Heart right ventricle (tissue), 16 donors: ENCODE results near the gene FASLG. TPM values are rescaled to one million over a fixed set of nuclear protein-coding genes. Genes with fewer than 3 reads are reported as not detected.

Experiments
- ATAC-seq, 8 donors: fragments of 200-7000 bp; cut with Tn5 transposase; one replicate each; pipeline ENCODE4 v1.9.1; 2020; ENCODE audit warnings: mild to moderate bottlenecking in 8 of 8, moderate library complexity in 8 of 8, moderate number of reproducible peaks in 1 of 8
- DNase-seq, 2 donors: peaks; one replicate each; pipeline ENCODE4 v3.0.0-alpha.2; 2020
- H3K27ac ChIP-seq, 10 donors: fragments of 200-600 bp; sonication (generic) in 2 of 10; one replicate each; pipeline versions ENCODE4 v1.5.0 to v1.8.0; 2020 to 2022; ENCODE audit warnings: mild to moderate bottlenecking in 3 of 10
- H3K27me3 ChIP-seq, 7 donors: fragments of 200-600 bp; one replicate each; pipeline ENCODE4 v1.8.0; 2021 to 2022; ENCODE audit warnings: mild to moderate bottlenecking in 2 of 7
- H3K36me3 ChIP-seq, 9 donors: fragments of 200-600 bp; sonication (generic) in 1 of 9; one replicate each; pipeline versions ENCODE4 v1.5.0 to v1.8.0; 2020 to 2022; ENCODE audit warnings: mild to moderate bottlenecking in 2 of 9
- H3K4me1 ChIP-seq, 9 donors: fragments of 200-600 bp; sonication (generic) in 1 of 9; one replicate each; pipeline versions ENCODE4 v1.5.0 to v1.8.0; 2020 to 2022; ENCODE audit warnings: mild to moderate bottlenecking in 4 of 9
- H3K4me3 ChIP-seq, 10 donors: fragments of 200-600 bp; sonication (generic) in 2 of 10; one replicate each; pipeline versions ENCODE4 v1.5.0 to v1.8.0; 2020 to 2022; ENCODE audit warnings: mild to moderate bottlenecking in 7 of 10, moderate library complexity in 2 of 10
- H3K9me3 ChIP-seq, 11 donors: fragments of 200-600 bp in 10 of 11; sonication (generic) in 2 of 11; one replicate each; pipeline versions ENCODE4 v1.5.0 to v1.8.0; 2013 to 2022; ENCODE audit warnings: mild to moderate bottlenecking in 2 of 11, control low read depth in 1 of 11, moderate library complexity in 1 of 11
- WGBS, 2 donors: extraction: QIAGEN DNeasy Blood & Tissue Kit; methylation state at CpG; one replicate each; pipeline ENCODE4 v1.1.7; 2013; ENCODE audit warnings: inconsistent platforms in 1 of 2; 5-methylcytosine and 5-hydroxymethylcytosine counted together
- intact Hi-C, 10 donors: fragments of 100-400 bp; cut with DNase I; formaldehyde crosslinking; loops; one replicate each; pipeline versions ENCODE4 v1.11.1 to v1.14.2; 2022
- polyA plus RNA-seq, 2 donors: library from polyadenylated mRNA; stranded (reverse); fragments of 200-250 nt; gene quantifications; one replicate each; pipeline ENCODE4 v1.2.3, GENCODE V29; 2013
- total RNA-seq, 10 donors: library from RNA; stranded (reverse); fragmentation: NEBNext Ultra II Directional in 3 of 10; extraction: Animal tissue kit (Norgen Biotek cat#: 25700) in 3 of 10; gene quantifications; one replicate each; pipeline versions ENCODE4 v1.2.1 to v1.2.4, GENCODE V29; 2021 to 2023
- TF ChIP-seq, protein P1 (sequence below), 9 donors: fragments of 200-600 bp; sonication (generic) in 2 of 9; IDR thresholded peaks; one replicate each; pipeline versions ENCODE4 v1.5.0 to v1.8.0; 2021 to 2022; ENCODE audit warnings: antibody characterized with exemption in 9 of 9, mild to moderate bottlenecking in 5 of 9, moderate library complexity in 1 of 9
- donor health status: Arrhythmogenic right ventricular cardiomyopathy.
- donor health status: ischemic (EF 13 %, LVEDD 7.1; RV severe dilation, severe dysfunction).
- donor health status: healthy with polysubstance abuse.
- donor health status: DM: no; HTN: yes; CAD: no.
- donor health status: DM: no; HTN: no; CAD: no.
- donor health status: ischemic (EF 25% LVEDD 6.9; RV normal size, moderate dysfunction).
- donor health status: ischemic (EF 25% LVEDD 5.7; RV mildly dilated, moderate dysfunction).
- donor health status: healthy.
- donor health status: DM: yes; HTN: yes; CAD: no.
- donor health status: Ischemic cardiomyopathy.
- donor health status: ischemic (EF 35%, LVEDD 5.7; RV mildly dilated, moderate dysfunction).
- donor health status: nonischemic (EF 11% LVEDD 7.7; RV severe dilation, severe dysfunction).
- donor health status: DM: yes; HTN: yes; CAD: no.
- donor health status: PGD.
- donor health status: ischemic (EF 29% LVEDD 5.4; RV normal size, mild dysfunction).
- donor health status: nonischemic (EF 23%, LVEDD 6.1; RV moderate dilation, normal function).

FASLG gene
- total and polyA plus RNA-seq, 12 donors: 0.03 to 1.7 (median 0.20) TPM; not detected in 8

DNA sequence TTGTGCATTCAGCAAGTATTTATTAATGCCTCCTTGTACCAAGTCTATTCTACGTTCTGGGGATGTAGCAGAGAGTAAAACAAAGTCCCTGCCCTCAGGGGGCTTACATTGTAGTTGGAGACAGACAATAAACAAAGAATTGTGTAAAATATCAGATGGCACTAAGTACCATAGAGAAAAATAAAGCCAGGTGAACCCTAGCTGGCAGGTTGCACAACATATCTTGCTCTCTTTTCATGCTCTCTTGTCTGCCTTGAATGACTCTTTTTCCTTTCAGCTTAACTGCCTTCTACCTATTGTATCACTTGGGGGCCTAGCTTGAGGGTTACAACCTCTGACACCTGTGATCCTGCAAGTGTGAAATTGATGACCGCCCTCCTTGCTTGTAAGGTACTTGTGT lies 20.7 kb upstream of the FASLG start:
- Histone ChIP-seq H3K27ac (peak overlapping the region in 1 of 10 donors; percentile 54), H3K9me3 (peaks cover 0 to 8% (median 0%) of the 10 kb centered on the region in 11 donors), H3K4me3 (no peak overlapping the region), H3K36me3 (no peaks in the 10 kb centered on the region), H3K27me3 (no peaks in the 10 kb centered on the region), H3K4me1 (peaks cover 0 to 24% (median 0%) of the 10 kb centered on the region in 9 donors)
- no peak for ATAC-seq
- intact Hi-C loops: no loop called here
- DNase-seq: no peak
- WGBS, 2 donors: 86 to 90% methylated on average over 2 of the region's 2 CpGs
- TF ChIP-seq, protein P1, sequence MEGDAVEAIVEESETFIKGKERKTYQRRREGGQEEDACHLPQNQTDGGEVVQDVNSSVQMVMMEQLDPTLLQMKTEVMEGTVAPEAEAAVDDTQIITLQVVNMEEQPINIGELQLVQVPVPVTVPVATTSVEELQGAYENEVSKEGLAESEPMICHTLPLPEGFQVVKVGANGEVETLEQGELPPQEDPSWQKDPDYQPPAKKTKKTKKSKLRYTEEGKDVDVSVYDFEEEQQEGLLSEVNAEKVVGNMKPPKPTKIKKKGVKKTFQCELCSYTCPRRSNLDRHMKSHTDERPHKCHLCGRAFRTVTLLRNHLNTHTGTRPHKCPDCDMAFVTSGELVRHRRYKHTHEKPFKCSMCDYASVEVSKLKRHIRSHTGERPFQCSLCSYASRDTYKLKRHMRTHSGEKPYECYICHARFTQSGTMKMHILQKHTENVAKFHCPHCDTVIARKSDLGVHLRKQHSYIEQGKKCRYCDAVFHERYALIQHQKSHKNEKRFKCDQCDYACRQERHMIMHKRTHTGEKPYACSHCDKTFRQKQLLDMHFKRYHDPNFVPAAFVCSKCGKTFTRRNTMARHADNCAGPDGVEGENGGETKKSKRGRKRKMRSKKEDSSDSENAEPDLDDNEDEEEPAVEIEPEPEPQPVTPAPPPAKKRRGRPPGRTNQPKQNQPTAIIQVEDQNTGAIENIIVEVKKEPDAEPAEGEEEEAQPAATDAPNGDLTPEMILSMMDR (IDR thresholded peaks at IDR 0.05): no peak

DNA sequence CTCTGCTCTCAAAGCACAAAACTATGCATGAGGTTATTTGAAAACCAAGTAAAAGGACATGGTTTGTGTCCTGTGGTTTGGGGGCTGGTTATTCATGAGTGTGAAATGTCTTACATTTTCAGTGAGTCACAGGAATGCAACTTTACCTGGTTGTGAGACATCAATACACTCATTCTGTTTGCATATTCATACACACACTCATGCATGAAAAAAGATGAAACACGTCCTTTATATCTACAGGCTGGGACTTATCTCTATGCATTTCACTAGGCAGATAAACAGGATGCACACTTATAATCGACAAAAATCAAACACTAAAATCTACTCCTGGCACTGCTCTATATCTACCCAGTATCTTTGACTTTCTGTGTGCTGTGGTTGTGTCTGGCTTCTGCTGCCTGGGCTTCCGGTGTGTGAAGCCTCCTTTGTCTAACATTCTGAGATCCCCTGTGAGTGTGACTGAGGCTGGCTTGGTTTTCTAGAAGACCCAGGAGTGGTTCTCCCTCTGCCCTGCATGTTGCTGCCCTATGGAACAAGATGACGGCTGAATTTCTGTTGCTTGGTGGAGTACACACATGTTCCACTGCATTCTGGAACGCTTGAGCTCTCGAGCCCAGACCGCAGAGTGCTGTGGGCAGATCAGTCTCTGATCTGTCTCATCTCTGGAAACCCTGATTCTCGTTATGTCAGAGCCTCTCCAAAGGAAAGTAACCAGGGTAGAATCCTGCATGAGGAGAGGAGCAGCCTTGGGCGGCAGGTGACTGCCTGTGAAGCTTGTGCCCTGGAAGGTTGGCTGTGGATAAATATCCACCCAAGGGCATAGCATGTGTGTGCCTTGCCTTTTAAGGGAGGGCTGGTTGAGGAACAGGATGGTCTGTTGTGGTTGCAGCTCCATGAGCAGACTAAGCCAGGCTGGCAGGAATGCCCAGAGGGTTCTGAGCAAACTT lies 19.7 kb upstream of the FASLG start:
- Histone ChIP-seq H3K27ac (peak overlapping the region in 1 of 10 donors; percentile 54), H3K27me3 (no peaks in the 10 kb centered on the region), H3K9me3 (peaks cover 0 to 8% (median 0%) of the 10 kb centered on the region in 11 donors), H3K36me3 (no peaks in the 10 kb centered on the region), H3K4me1 (peaks cover 0 to 26% (median 0%) of the 10 kb centered on the region in 9 donors), H3K4me3 (no peak overlapping the region)
- 74 to 76% methylated on average over 9 of the region's 9 CpGs for WGBS, 2 donors
- peak in 4 of 8 donors; percentile 11 to 81 (median 36) for ATAC-seq
- intact Hi-C loops: no loop called here
- TF ChIP-seq, protein P1 (IDR thresholded peaks at IDR 0.05): no peak
- no peak for DNase-seq

DNA sequence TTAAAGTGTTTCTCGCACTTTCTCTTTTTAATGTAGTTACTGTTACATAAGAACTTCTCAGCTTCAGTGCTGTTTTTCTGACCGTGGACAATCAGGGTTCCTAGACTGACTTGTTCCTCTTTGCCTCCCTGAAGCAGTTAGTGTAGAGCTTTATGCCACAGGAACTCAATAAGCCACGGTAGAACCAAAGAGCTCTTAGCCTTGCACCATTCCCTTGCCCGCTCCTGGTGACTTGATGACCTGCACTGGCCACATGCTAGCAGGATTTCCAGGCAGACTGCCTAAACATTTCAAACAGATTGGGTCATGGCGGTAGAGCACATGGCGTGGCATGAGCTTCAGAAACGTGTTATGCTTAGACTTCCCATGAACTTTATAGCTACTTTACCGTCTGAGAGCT lies 18.8 kb upstream of the FASLG start:
- Histone ChIP-seq H3K27ac (no peak overlapping the region), H3K36me3 (no peaks in the 10 kb centered on the region), H3K9me3 (peaks cover 0 to 8% (median 0%) of the 10 kb centered on the region in 11 donors), H3K4me1 (peaks cover 0 to 26% (median 0%) of the 10 kb centered on the region in 9 donors), H3K27me3 (no peaks in the 10 kb centered on the region), H3K4me3 (no peak overlapping the region)
- no peak for DNase-seq
- WGBS, 2 donors: 83 to 91% methylated on average over 8 of the region's 8 CpGs
- ATAC-seq: no peak
- TF ChIP-seq, protein P1 (IDR thresholded peaks at IDR 0.05): no peak
- intact Hi-C loops: no loop called here

DNA sequence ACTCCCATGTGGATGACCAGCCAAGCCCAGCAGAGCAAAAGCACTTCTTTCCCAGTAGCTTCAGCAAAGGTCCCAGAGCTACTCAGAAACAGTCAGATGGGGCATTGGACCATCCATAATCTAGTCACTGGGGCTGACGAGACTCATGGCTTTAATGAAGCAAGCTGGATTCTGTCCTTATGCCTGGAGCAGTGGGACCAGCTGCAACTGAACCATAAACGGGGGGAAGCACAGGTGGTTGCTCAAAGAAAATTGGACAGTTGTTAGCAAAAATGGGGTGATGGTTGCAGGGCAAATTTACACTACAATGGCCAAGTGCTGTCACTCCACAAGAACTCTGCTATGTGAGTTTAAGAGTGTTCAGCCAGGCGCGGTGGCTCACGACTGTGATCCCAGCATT lies 17.4 kb upstream of the FASLG start:
- DNase-seq (no peak), ATAC-seq (no peak)
- no peak overlapping the region for H3K27ac ChIP-seq
- H3K27me3 ChIP-seq: no peaks in the 10 kb centered on the region
- no peaks in the 10 kb centered on the region for H3K36me3 ChIP-seq
- TF ChIP-seq, protein P1 (IDR thresholded peaks at IDR 0.05): no peak
- H3K4me1 ChIP-seq: peaks cover 0 to 26% (median 0%) of the 10 kb centered on the region in 9 donors
- H3K9me3 ChIP-seq: peaks cover 0 to 8% (median 0%) of the 10 kb centered on the region in 11 donors
- intact Hi-C loops: no loop called here
- no peak overlapping the region for H3K4me3 ChIP-seq
- WGBS, 2 donors: 74 to 83% methylated on average over 5 of the region's 5 CpGs
